LoVo (cell line): ENCODE results near the gene PLEK.

ENCODE experiments used
- DNase-seq: peaks from one replicate; pipeline ENCODE4 v3.0.0-alpha.2; 2016; ENCODE audit warnings: low spot score

The PLEK gene

GRCh38 chr2:68414876-68415275 is 49.8 kb downstream of the PLEK start:
- DNase-seq: no peak

- no peak for DNase-seq
These were observed 50.4 kb downstream of the PLEK start for GRCh38 chr2:68415521-68415920.

- DNase-seq: no peak
These were observed 51.1 kb downstream of the PLEK start for GRCh38 chr2:68416081-68416675.

DNA sequence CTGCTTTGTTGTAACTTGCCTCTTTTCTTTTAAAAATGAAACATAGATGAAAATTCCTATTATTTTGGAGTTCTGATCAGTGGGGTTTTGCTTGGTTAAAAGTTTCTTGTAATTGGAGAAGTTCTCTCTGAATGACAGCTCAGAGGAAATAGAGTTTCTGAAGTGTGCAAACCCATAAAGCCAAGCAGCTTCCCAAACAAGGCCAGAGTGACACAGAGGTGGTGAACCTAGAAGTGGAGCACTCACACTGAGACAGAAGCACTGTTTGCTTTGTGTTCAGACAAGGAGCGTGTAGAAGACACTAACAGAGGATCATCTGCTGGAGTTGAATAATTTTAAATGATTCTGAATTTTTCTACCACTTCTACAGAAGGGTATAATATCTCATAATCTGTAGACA is 52.8 kb downstream of the PLEK start:
- DNase-seq: no peak

DNA sequence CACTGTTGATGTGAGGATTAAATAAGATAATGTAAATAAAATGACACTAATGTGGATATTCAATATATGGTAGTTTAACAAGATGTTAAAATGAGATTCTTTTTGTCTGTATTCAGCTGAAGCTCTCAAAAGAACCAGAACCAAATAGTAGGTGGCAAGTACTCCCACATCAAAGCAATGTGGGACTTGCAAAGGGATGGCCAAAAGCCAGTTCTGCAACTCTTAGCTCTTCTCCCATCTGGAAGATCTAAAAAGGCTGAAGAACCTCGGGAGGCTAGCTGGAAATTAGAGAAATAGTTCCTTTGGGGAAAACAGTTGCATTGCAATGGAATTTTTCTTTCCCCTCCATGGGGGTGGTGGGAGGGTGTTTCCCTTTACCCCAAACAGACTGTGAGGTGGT is 53.3 kb downstream of the PLEK start:
- no peak for DNase-seq

GRCh38 chr2:68418855-68419254 is 53.8 kb downstream of the PLEK start:
- no peak for DNase-seq

DNA sequence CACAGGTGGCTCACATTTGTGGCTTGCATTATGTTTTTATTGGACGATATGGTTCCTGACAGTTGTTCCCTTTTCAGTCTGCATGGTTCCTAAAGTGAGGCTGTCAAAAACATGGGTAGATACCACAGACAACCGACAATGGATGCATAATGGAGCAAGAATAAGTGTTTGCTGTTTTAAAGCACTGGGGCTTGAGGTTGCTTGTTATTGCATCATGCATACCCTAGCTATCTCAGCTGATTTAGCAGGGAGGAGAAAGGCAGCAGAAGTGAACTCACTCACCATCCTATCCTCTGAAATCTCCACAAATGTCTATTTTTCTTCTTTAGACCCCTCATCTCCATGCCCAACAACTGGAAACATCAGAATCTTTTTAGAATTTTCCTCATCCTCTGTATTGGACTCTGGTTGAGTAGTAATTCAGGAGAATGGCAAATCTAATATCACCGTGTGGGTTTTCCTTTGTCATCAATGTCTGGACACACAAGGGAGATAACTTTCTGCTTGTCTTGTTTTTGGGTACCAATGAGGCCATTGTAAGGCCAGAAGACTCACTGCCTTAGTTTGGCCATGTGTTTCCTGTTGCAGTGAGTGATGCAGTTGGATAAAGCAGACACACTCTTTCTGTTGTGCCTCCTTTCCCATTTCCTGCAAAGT is 55.3 kb downstream of the PLEK start:
- no peak for DNase-seq

GRCh38 chr2:68423966-68424650 is 59.0 kb downstream of the PLEK start:
- DNase-seq: no peak

- DNase-seq: no peak
These were observed 60.4 kb downstream of the PLEK start for GRCh38 chr2:68425503-68425902.

- DNase-seq: no peak
These were observed 61.4 kb downstream of the PLEK start for GRCh38 chr2:68426446-68426845.

- no peak for DNase-seq
These were observed 61.9 kb downstream of the PLEK start for GRCh38 chr2:68426848-68427579.

GRCh38 chr2:68428126-68428525 is 63.0 kb downstream of the PLEK start:
- no peak for DNase-seq

GRCh38 chr2:68428746-68429145 is 63.7 kb downstream of the PLEK start:
- DNase-seq: no peak

GRCh38 chr2:68429311-68429826 is 64.3 kb downstream of the PLEK start:
- DNase-seq: no peak

- DNase-seq: no peak
These were observed 66.4 kb downstream of the PLEK start for GRCh38 chr2:68431316-68431972.

DNA sequence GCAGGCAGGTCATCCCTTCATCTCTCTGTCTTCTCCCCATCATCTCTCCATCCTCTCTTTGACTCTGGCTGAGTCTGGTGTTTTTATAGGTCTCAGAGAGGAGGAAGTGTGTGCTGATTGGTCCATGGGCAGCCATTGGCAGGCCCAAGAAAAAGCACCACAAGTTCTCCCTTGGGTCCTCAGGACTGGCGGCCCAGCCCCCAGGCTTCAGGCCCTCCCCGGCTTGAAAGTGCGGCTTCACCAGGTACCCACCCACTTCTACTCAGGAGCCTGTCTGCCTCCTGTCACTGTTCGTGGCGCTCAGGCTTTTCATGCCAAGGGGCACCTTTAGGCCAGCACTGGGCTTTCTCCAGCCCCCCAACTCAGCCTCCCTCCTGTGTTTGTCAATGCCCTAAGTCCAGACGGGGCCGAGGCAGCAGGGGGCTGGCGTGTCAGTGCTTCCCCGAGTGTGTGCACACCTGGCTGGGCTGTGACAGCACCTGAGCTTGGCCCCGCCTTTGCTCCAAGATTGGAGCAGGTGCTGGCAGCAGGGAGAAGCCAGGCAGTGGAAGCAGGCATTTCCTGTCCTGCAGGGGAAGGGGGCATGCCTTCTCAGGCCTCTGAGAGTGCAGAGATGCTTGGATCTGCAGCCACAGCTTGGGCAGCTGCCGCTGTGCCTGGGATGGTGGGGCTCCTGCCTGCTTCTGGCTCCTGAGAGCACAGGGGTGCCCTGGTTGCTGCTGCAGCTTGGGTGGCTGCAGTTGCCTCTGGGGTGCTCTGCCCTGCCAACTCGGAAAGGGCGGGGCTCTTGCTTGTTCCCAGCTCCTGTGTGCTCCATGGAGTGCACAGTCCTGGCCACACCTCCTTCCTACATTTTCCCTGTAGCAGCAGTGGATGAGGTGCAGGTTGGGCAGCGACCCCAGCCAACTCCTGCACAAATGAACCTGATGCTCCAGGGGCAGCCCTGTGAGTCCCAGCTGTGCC is 67.9 kb downstream of the PLEK start:
- no peak for DNase-seq

DNA sequence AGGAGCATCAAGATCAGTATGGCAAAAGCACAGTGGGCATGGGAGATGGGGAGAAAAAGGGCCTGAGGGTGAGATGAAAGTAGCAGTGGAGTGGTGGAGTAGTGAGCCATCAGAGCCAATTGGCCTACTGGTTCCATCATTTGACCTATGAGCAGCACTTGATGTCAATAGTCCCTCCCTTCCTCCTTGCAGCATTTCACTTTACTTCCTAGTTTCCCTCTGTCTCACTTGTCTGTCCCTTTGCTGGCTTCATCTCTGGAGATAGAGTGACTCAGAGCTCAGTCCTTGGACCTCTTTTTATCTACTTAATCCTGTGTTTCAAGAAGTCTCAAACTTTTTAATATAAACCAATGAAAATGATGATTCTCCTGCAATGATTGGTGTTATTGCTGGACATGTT is 69.9 kb downstream of the PLEK start:
- DNase-seq: no peak

DNA sequence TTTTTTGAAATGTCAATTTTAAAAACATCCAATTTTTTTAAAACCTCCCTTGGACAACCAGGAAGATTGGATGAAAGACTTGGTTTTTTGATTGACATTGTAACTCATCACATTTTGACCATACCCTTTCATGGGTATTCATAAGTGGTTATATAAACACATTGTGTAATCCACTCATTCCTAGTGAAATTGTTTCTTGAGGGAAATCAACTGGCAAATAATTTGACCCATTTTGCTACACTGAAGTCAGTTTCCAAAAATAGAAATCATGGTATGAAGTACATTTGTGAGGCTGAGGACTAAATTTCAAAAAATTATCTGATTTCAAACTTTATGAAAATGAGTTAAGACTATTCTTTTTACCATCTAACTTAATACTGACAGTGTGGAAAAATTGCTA is 70.5 kb downstream of the PLEK start:
- DNase-seq: no peak

GRCh38 chr2:68436270-68436669 is 71.2 kb downstream of the PLEK start:
- DNase-seq: no peak

DNA sequence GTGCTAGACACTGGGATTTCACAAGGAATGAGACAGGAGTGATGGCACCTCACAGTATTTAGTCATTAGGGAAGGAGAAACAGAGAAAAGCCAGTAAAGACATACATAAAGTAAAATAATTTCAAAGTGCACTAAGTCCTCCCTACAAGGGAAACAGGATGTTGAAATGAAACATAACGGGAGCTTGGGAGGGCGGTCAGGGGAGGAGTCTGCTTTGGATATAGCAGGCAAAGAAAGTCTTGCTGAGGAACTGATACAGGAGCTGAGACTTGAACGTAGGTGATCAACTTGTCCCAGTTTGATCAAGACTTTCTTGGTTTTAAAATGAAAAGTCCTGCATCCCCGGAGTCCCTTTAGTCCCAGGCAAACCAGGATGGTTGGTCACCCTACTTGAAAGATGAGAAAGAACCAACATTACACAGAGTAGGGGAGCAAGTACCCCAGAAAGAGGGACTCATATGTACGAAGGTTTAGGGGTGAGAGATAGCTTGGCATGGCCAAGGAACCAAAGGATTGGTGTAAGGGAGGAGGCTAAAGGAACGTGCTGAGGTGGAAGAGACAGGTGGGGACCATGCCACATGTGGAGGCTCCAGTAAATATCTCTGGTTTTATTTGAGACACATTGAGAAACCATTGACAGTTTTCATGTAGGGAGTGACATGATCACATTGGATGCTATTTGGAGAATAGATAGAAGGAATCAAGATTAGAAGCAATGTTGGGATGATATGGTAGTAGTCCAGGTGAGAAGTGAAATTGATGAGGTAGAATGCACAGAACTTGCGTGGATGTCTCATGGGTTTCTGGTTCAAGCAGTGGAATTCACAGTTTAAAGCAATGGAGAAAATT is 73.6 kb downstream of the PLEK start:
- no peak for DNase-seq
